Measurements from ENCODE around the gene FAHD1. TPM values are rescaled to one million over a fixed set of nuclear protein-coding genes. Genes with fewer than 3 reads are reported as not detected.
"Not testable (repeated sequence)": the region's sequence is repeated elsewhere in the genome, so short reads cannot be mapped to it uniquely, and the experiment has no call there.

FAHD1 gene
- total and polyA plus RNA-seq, 4 donors = 42.7 to 84.2 (median 61.4) TPM

GRCh38 chr16:1874854-1875253 is 47.8 kb downstream of the FAHD1 start:
- Histone ChIP-seq H3K27ac (ENCODE audit: low read depth in 1 of 2, low read length in 2 of 2) (peak overlapping the region; percentile 68 to 80), H3K27me3 (ENCODE audit: control insufficient read depth in 4 of 4, insufficient read depth in 4 of 4, low read length in 3 of 4) (no peaks in the 10 kb centered on the region)

GRCh38 chr16:1876066-1876465 is 49.1 kb downstream of the FAHD1 start:
- not testable (repeated sequence) for DNase-seq (ENCODE audit: low spot score); H3K4me3 ChIP-seq (ENCODE audit: low read depth in 1 of 3, low read length in 3 of 3)

More at GRCh38 chr16:1874854-1875253, 47.8 kb downstream of the FAHD1 start:
- H3K4me1 ChIP-seq (ENCODE audit: control insufficient read depth in 4 of 4, insufficient read depth in 4 of 4, low read length in 3 of 4) = peaks cover 14 to 30% (median 26%) of the 10 kb centered on the region in 4 donors
- no peaks in the 10 kb centered on the region for H3K9me3 ChIP-seq (ENCODE audit: control insufficient read depth in 4 of 4, low read length in 3 of 4)
- no peak for TF ChIP-seq CTCF (IDR thresholded peaks at IDR 0.05; ENCODE audit: low read depth, low read length, missing input control)
- peak; percentile 42 for TF ChIP-seq YY1 (IDR thresholded peaks at IDR 0.05)
- peak; percentile 0 for TF ChIP-seq SP1 (IDR thresholded peaks at IDR 0.05)
- peak in 1 of 2 donors; percentile 77 for TF ChIP-seq RXRA (IDR thresholded peaks at IDR 0.05)
- peak; percentile 44 to 80 for TF ChIP-seq HNF4A (conservative IDR thresholded peaks at IDR 0.05)
- 27% methylated on average over 6 of the region's 6 CpGs for WGBS
- no peaks in the 10 kb centered on the region for H3K36me3 ChIP-seq (ENCODE audit: control insufficient read depth in 4 of 4, insufficient read depth in 3 of 4, low read depth in 1 of 4, low read length in 3 of 4)
- no peak for DNase-seq (ENCODE audit: low spot score)
- H3K9ac ChIP-seq (ENCODE audit: low read depth in 1 of 2, low read length in 2 of 2) = no peak overlapping the region
- no peak overlapping the region for H3K4me3 ChIP-seq (ENCODE audit: low read depth in 1 of 3, low read length in 3 of 3)

GRCh38 chr16:1876468-1876867 is 49.5 kb downstream of the FAHD1 start:
- TF ChIP-seq SP1 (IDR thresholded peaks at IDR 0.05) = peak; percentile 21
- peak; percentile 59 to 72 for TF ChIP-seq RXRA (IDR thresholded peaks at IDR 0.05)
- TF ChIP-seq TAF1 (conservative IDR thresholded peaks at IDR 0.05) = no peak
- peak; percentile 27 to 65 for TF ChIP-seq HNF4A (conservative IDR thresholded peaks at IDR 0.05)
- peaks cover 13 to 24% (median 18%) of the 10 kb centered on the region in 4 donors for H3K4me1 ChIP-seq (ENCODE audit: control insufficient read depth in 4 of 4, insufficient read depth in 4 of 4, low read length in 3 of 4)
- no peaks in the 10 kb centered on the region for H3K9me3 ChIP-seq (ENCODE audit: control insufficient read depth in 4 of 4, low read length in 3 of 4)
- no peaks in the 10 kb centered on the region for H3K36me3 ChIP-seq (ENCODE audit: control insufficient read depth in 4 of 4, insufficient read depth in 3 of 4, low read depth in 1 of 4, low read length in 3 of 4)
- no peak overlapping the region for H3K4me3 ChIP-seq (ENCODE audit: low read depth in 1 of 3, low read length in 3 of 3)
- H3K27ac ChIP-seq (ENCODE audit: low read depth in 1 of 2, low read length in 2 of 2) = no peak overlapping the region
- DNase-seq (ENCODE audit: low spot score) = no peak
- no peak overlapping the region for H3K9ac ChIP-seq (ENCODE audit: low read depth in 1 of 2, low read length in 2 of 2)
- 40% methylated on average over 7 of the region's 7 CpGs for WGBS
- no peaks in the 10 kb centered on the region for H3K27me3 ChIP-seq (ENCODE audit: control insufficient read depth in 4 of 4, insufficient read depth in 4 of 4, low read length in 3 of 4)

More at GRCh38 chr16:1876066-1876465, 49.1 kb downstream of the FAHD1 start:
- WGBS = 88% methylated on average over 13 of the region's 13 CpGs
- H3K4me1 ChIP-seq (ENCODE audit: control insufficient read depth in 4 of 4, insufficient read depth in 4 of 4, low read length in 3 of 4) = peaks cover 14 to 24% (median 18%) of the 10 kb centered on the region in 4 donors
- not testable (repeated sequence) for H3K27me3 ChIP-seq (ENCODE audit: control insufficient read depth in 4 of 4, insufficient read depth in 4 of 4, low read length in 3 of 4); H3K27ac ChIP-seq (ENCODE audit: low read depth in 1 of 2, low read length in 2 of 2); H3K9ac ChIP-seq (ENCODE audit: low read depth in 1 of 2, low read length in 2 of 2); H3K36me3 ChIP-seq (ENCODE audit: control insufficient read depth in 4 of 4, insufficient read depth in 3 of 4, low read depth in 1 of 4, low read length in 3 of 4); H3K9me3 ChIP-seq (ENCODE audit: control insufficient read depth in 4 of 4, low read length in 3 of 4)

GRCh38 chr16:1877089-1877488 is 50.1 kb downstream of the FAHD1 start:
- DNase-seq (ENCODE audit: low spot score) = no peak
- H3K4me1 ChIP-seq (ENCODE audit: control insufficient read depth in 4 of 4, insufficient read depth in 4 of 4, low read length in 3 of 4) = peaks cover 7 to 24% (median 18%) of the 10 kb centered on the region in 4 donors
- 25% methylated on average over 6 of the region's 6 CpGs for WGBS
- no peak overlapping the region for H3K4me3 ChIP-seq (ENCODE audit: low read depth in 1 of 3, low read length in 3 of 3)
- H3K27me3 ChIP-seq (ENCODE audit: control insufficient read depth in 4 of 4, insufficient read depth in 4 of 4, low read length in 3 of 4) = no peaks in the 10 kb centered on the region
- peak overlapping the region in 1 of 2 donors; percentile 56 for H3K27ac ChIP-seq (ENCODE audit: low read depth in 1 of 2, low read length in 2 of 2)
- no peaks in the 10 kb centered on the region for H3K9me3 ChIP-seq (ENCODE audit: control insufficient read depth in 4 of 4, low read length in 3 of 4)
- no peak for TF ChIP-seq GABPA (IDR thresholded peaks at IDR 0.05 in 1 of 2, conservative IDR thresholded peaks at IDR 0.05 in 1 of 2)
- TF ChIP-seq RAD21 (IDR thresholded peaks at IDR 0.05) = no peak
- TF ChIP-seq TAF1 (conservative IDR thresholded peaks at IDR 0.05) = no peak
- peak in 1 of 2 donors; percentile 9 for TF ChIP-seq HNF4A (conservative IDR thresholded peaks at IDR 0.05)
- H3K36me3 ChIP-seq (ENCODE audit: control insufficient read depth in 4 of 4, insufficient read depth in 3 of 4, low read depth in 1 of 4, low read length in 3 of 4) = no peaks in the 10 kb centered on the region
- H3K9ac ChIP-seq (ENCODE audit: low read depth in 1 of 2, low read length in 2 of 2) = no peak overlapping the region

Measured in liver (tissue), 9 donors.